NOMO-1 (cell line): ENCODE measurements around the gene CD99L2.
"Not testable (repeated sequence)": the region's sequence is repeated elsewhere in the genome, so short reads cannot be mapped to it uniquely, and the experiment has no call there.

Experiments
- DNase-seq, 2 experiments: peaks; one replicate each; lab custom pipeline; 2025; ENCODE audit not compliant: unreplicated experiment in 2 of 2; lab: John Stamatoyannopoulos, UW

The CD99L2 gene

DNA sequence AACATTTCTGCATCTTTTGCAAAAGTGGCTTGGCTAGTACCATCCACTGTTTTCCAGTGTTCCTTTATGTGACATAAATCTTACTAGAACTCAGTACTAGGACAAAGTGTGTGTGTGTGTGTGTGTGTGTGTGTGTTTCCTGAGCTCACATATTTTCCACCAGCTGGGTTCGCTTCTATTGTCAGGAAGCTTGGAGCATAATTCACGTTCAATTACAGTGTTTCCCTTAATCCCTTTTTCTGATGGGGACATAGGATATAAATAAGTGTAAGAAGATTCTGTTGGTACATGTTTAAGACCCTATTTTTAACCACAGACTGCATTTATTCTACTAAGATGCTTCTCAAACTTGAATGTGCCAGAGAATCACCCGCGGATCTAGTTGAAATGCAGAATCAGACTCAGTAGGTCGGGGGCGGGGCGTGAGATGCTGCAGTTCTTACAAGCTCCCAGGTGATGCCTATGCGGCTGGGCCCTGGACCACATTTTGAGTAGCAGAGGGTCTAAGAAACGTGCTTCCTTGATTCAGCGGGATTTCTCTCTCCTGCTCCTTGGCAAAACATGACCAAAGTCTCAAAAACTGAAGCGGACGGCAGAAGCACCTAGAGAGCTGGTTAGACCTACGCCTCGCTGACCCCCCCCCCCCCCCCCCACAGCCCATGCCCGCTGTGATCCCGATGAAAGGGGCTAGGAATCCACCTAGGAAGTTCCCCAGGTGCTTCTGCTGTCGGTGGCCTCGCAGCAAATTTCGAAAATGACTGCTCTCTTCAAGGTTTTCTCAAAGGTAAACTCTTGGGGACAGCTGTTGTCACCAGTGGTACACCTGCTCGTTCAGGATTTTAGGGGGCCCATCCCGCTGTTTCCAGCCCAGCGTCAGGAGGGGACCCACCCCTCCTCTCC, 797 bp downstream of the CD99L2 start:
- no peak for DNase-seq

DNA sequence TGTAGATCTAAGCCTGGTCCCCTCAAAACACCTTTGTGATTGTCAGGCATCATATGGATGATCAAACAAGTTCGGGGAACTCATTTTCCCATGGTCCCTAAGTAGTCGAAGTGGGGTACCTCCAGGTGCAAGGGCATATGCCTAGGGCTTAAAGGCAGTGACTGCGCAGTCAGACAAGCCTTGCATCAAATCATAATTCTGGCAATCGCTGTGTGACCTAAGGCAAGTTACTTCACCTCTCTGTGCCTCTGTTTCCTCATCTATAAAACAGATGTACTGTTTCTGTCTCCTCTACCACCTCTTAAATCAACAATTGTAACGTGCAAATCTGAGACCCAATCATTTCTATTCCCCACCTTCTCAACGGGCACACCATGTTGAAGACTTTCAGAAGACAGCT, 1.8 kb downstream of the CD99L2 start:
- no peak for DNase-seq

DNA sequence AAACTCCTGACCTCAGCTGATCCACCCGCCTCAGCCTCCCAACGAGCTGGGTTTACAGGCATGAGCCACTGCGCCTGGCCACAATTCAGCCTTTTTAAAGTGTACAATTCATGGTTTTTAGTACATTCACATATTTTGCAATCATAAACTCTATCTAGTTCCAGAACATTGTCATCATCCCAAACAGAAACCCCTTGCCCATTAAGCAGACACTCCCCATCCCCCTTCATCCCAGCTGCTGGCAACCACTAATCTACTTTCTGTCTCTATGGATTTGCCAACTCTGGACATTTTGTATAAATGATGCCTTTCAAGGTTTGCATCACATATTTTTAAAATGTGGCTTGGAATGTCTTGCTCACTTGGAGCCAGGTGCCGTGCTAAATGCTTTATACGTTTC, 4.5 kb downstream of the CD99L2 start:
- DNase-seq = no peak

DNA sequence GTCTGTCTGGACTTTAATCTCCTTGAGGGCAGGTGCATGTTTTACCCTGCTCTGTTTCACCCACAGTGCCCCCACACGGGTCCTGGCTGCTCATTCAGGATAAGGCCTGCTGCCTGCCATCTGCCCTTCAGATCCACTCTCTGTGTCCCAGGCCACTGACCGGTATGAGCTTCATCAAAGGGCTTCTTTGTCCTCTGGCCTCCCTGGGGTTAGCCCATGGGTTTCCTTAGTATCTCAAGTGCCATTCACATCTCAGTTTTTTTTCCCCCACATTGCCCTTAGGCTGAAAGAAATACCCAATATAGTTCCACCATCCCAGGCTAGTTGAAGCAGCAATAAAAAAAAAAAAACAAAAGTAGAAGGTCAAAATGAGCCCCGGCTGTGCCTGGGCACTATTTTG, 9.3 kb downstream of the CD99L2 start:
- DNase-seq = no peak

DNA sequence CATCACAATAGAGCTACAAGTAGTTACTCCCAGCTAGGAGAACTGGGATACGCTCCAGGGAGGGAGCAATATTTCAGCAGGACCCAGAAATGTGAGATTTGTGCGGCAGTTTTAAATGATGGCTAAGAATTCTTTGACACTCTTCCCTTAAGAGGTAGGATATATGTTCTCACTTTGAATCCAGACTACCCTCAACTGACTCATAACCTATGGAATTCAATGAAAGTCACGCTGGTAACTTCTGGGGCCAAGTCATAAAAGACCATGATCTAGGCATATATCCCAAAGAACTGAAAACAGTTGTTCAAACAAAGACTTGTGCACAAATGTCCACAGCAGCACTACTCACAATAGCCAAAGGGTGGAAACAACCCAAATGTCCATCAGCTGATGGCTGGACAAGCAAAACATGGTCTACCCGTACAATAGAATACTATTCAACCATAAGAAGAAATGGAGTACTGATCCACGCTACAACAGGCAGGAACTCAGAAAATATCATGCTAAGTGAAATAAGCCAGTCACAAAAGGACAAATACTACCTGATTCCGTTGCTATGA, 10.5 kb downstream of the CD99L2 start:
- no peak for DNase-seq

DNA sequence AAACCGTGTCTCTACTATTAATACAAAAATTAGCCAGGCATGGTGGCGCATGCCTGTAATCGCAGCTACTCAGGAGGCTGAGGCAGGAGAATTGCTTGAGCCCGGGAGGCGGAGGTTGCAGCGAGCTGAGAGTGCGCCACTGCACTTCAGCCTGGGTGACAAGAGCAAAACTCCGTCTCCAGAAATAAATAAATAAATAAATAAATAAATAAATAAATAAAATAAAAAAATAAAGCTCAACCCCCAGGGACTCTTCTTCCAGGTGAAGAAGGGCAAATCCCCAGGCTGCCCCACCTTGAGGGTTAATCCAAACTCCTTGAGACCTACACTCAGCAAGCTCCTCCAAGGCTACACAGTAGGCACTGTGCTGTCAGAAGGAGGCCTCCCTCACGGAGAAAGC, 11.2 kb downstream of the CD99L2 start:
- not testable (repeated sequence) for DNase-seq

DNA sequence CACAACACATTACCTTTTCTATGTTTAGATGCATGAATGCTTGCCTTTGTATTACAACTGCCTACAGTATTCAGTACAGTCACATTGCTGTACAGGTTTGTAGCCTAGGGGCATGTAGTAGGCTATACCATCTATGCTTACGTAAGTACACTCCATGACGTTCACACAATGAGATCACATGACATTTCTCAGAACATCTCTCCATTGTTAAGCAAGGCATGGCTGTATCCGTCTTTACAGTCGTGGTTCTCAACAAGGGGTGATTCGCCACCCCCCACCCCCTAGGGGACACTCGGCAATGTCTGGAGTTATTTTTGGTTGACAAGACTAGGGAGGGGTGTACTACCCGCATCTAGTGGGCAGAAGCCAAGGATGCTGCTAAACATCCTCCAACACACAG, 12.1 kb downstream of the CD99L2 start:
- DNase-seq = no peak

DNA sequence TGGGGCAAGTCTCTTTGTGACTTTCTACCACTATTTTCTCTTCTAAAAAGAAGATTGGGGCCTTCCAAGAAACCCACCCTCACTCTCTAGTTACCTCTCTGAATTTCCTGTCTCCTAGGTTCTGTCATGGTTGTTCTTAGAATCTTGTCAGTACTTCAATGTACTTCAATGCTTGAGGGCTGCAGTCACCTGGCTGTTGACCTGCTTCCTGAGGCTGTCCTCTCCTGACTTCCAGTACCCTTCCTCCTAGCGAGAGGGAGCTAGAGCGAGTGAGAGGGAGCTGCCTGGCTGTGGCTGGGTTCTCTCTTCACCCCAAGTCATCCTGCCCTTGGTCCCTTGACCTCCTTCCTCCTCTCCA, 17.7 kb downstream of the CD99L2 start:
- DNase-seq = no peak

DNA sequence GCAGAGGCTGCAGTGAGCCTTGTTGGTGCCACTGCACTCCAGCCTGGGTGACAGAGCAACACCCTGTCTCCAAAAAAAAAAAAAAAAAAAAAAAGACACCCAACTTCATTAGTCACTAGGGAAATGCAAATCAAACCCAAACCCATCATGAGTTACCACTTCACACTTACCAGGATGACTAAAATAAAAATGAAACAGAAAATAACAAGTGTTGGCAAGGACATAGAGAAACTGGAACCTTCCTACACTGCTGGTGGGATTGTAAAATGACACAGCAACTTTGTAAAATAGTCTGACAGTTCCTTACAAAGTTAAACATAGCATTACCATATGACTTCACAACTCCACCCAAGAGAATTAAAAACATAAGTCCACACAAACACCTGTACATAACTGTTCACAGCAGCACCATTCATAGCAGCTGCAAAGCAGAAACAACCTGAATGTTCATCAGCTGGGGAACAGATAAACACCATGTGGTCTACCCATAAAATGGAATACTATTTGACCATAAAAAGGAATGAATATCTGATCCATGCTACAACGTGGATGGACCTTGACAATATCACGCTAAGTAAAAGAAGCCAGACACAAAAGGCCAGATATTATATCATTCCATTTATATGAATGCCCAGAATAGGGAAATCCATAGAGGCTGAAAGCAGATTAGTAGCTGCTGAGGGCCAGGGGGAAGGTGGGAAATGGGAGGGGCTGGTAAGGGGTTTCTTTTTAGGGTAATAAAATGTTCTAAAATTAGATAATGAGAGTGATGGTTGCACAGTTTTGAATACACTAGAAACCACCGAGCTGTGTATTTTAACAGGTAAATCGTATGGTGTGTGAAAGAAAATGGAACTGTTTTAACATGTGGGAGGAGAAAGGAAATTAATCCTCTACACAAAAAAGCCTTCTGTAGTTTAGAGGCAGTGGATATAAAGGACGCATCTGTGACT, 18.3 kb downstream of the CD99L2 start:
- no peak for DNase-seq

DNA sequence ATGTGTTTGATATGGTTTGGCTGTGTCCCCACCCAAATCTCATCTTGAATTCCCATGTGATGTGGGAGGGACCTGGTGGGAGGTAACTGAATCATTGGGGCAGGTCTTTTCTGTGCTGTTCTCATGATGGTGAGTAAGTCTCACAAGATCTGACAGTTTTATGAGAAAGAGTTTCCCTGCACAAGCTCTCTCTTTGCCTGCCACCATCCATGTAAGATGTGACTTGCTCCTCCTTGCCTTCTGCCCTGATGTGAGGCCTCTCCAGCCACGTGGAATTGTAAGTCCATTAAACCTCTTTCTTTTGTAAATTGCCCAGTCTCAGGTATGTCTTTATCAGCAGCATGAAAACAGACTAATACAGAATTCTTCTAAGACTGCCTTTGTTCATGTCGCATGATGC, 22.8 kb downstream of the CD99L2 start:
- DNase-seq = not testable (repeated sequence)

DNA sequence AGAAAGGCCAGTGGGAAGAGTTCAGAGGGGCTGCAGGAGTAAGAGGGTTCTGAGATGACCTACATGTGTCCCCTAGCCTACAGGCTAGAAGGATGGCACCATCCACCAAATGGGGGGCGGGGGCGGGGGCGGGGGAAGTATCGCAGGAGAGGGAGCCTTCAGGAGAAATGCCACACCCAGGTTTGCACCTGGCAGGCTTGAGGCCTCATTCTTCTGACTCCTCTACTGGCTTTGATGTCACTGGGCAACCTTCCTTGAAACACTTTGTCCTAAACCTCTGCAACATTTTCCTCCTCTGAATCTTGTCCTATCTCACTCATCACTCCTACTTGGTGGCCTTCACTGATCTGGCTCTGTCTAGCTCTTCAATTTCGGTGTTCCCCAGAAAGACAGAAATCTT, 24.0 kb downstream of the CD99L2 start:
- DNase-seq = no peak

DNA sequence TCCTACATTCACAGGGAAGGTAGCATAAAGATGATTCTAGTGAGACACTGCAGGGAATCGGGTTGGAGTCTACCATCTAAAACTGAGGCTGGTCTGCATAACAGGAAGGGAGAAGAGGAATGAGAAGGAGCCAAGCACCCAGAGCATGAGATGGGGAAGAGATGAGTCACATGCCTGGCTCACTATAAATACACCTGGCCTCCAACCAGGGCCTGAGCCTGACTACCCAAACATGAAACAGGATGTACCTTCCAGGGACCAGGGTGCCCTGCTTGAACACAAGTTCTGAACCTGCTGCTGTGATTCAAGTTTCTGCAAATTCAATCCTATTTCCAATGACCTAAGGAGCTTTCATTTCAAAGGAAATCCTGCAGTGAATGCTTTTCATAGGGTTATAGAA, 24.9 kb downstream of the CD99L2 start:
- no peak for DNase-seq

DNA sequence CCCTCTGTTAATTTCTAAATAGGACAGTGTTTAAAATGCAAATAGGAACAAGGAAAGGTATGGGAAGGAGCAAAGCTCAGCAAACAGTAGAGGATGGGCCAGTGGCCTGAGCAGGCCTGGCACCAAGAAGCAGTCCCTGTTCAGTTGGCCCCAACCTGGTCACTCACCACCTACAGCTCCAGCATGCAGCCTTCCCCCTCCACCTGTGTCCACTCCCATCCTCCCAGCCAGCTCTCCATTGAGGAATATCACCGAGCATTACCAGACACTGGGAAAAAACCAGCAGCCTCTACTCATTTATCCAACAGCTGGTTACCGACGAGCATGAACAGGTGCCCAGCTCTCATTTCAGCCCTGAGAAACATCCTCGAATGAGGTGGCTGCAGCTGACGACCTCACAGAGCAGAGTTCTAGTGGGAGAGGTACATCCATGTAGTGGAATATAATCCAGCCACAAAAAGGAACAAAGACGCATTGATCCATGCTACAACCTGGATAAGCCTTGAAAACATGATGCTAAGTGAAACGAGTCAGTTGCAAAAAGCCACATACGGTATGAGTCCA, 25.6 kb downstream of the CD99L2 start:
- no peak for DNase-seq

DNA sequence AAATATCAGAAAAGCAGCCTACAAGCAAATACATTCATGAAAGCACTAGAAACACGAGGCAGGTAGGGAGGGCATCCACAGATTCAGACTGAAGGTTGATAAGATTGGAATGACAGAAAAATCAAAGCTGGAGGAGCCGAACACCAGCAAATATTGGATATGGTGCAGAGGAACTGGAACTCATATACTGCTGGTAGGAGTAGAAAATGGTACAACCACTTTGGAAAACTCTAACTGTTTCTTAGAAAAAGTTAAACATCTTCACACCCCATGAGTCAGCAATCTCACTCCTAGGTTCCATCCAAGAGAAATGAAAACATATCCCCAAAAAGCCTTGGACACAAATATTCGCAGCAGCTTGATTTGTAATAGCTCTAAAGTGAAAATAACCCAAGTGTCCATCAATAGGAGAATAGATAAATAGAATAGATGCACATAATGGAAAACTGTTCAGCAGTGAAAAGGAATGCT, 27.1 kb downstream of the CD99L2 start:
- DNase-seq = no peak

DNA sequence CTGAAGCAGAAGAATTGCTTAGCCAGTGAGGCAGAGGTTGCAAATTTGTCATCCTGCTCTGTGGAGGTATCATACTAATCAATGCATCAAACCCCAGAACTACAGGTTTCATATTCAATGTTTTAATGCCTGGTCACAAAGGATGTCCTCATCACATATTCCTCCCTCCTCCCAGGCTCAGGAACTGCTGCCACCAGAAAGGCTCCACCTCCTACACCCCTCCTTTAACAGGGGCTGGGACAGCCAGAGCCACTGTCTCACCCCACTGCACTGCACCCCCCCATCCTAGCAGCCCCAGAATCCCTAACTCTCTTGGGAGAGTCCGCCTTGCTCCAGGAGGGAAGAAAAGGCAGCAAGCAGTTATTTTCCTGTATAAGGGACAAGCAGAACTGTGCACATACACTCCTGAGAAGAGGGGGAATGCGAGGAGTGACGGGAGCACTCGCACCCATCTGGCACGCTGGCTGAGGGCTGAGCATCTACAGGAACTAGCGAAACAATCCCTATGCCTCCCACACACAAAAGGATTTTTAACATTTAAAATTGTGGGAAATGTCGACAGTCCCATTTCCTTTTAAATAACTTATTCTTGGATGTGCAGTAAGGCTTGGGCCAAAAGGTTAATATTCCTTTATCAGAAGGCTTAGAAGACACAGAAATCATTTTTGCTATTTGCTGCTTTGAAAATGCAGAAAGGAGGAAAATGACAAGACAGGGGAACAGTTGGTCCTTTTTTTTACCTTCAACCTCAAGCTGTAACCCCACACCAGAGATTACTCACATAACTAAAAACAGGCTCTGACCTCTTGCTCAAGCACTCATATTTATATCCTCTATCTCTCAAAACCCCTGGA, 27.8 kb downstream of the CD99L2 start:
- DNase-seq = no peak

DNA sequence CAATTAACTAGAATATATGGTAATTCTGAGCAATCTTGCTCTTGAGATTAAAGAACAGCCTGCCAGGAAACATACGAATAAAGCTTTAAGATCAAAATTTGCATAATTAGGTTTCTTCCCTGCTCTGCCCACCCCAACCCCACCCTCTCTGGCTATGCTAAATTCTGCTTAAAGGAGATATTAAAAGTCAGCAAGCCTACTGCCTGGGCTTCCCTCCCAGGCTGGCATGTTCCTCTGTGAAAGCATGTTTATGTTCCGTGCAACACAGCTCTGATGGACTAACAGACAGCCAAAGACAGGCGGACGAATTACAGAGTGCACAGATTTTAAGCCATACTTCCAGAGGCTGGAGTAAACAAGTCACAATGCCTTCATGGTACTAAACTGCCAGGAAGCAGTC, 28.4 kb downstream of the CD99L2 start:
- no peak for DNase-seq

DNA sequence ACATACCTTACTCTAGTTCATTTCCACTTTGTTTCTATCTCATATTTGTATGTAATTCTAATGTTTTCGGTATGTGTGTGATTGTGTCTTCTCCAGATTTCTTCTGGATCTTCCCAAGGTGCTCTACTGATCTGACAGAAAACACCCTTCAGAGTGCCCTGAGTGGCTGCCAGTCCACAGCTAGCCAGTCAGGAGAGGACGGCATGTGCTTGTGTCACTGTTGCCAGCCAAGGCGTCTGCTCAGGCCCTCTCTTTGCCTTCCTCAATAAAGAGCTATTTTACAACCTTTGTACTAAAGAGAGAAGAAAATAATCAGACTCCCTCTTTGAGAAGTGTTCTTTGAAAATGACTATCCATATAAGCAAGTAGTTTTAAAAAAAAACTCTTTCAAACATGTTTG, 29.0 kb downstream of the CD99L2 start:
- DNase-seq = no peak

DNA sequence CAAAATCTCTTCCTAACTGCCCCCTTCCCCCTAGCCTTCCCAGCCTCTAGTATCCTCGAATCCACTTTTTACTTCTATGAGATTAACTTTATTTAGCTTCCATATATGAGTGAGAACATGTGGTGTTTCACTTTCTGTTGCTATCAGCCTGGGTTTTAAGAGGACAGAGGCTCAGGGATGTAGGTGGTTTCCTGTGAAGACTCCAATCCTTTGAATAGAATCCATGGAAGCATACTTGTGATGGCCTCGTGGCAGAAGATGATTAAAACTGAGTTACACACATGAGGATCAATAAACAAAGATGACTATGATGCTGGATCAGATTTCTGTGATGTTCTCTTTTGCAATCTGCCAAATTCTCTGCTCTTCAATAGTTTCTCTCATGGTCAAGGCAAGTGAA, 29.8 kb downstream of the CD99L2 start:
- DNase-seq = no peak

DNA sequence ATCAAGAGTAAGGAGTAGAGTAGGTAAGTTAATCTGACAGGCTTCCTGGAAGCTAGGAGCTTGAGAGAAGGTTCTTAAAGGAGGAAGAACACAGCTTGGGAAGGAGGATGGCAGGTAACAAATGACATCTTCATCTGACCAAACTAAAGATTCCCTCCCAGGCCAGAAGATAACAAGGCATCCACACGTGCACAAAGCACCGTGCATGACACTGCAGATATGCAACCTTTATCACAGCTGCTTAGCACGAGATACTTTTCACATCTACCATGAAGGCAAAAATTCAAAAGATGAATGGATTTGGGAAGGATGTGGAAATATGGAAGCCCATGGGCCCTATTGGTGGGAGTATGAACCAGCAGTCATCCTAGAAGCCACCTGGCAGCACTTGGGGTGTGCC, 34.3 kb downstream of the CD99L2 start:
- DNase-seq = no peak

DNA sequence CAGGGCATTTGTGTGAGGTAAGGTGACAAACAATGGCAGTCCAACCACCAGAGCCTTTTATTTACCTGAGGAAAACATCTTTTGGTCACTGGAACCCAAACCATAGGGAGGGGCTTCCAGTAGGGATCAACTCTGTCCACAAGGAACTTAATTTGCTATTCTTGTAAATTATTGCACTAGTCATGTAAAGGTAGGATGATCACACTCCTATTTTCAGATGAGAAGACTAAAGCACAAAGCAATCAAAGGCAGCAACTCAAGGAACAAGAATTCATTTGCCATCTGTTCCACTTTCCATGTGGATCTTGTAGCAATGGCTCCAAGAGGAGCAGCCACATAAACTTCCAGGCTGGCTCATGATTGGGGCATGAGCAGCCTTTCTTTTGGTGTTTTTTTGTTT, 35.3 kb downstream of the CD99L2 start:
- DNase-seq = no peak
